ENCODE data around the gene TCEAL3.
"Not testable (repeated sequence)": the region's sequence is repeated elsewhere in the genome, so short reads cannot be mapped to it uniquely, and the experiment has no call there.

The TCEAL3 gene

GRCh38 chrX:103584596-103584995 is 23.2 kb upstream of the TCEAL3 start:
- Histone ChIP-seq H4K20me1 (ENCODE audit: insufficient read depth) (no peaks in the 10 kb centered on the region), H3K9ac (0 out of 2 replicates have a peak overlapping the region, but pooled peaks have one; percentile 46), H3K79me2 (ENCODE audit: insufficient read depth, low read depth) (no peaks in the 10 kb centered on the region), H3K4me1 (ENCODE audit: low read depth, poor library complexity, severe bottlenecking) (no peaks in the 10 kb centered on the region), H2AFZ (ENCODE audit: low read depth) (peak overlapping the region; percentile 71; the same call in 1 of the 2 replicates), H3K27ac (no peak overlapping the region), H3K27me3 (ENCODE audit: insufficient read depth, low read depth) (no peaks in the 10 kb centered on the region), H3K4me2 (peak overlapping the region; percentile 88), H3K4me3 (IDR thresholded peaks at IDR 0.05; ENCODE audit: insufficient read depth, low read depth, low read length) (no peak overlapping the region), H3K36me3 (ENCODE audit: insufficient read depth) (no peaks in the 10 kb centered on the region)
- TF ChIP-seq CTCF (conservative IDR thresholded peaks at IDR 0.05; ENCODE audit: low read depth, low read length) = no peak

GRCh38 chrX:103585411-103586313 is 22.1 kb upstream of the TCEAL3 start, which contains the start of gene TCEAL4:
TSS of gene TCEAL4 (plus strand) at chrX:103585515. CDS start at chrX:103586676, 1,161 bp downstream.
- H3K27ac ChIP-seq = no peak within 1 kb of the TSS
- TF ChIP-seq CTCF (conservative IDR thresholded peaks at IDR 0.05; ENCODE audit: low read depth, low read length) = no peak

GRCh38 chrX:103586314-103586646 is 21.5 kb upstream of the TCEAL3 start:
- peak overlapping the region; percentile 46; the same call in 1 of the 2 replicates for H3K9ac ChIP-seq
- no peak overlapping the region for H3K27ac ChIP-seq

More at GRCh38 chrX:103585411-103586313, 22.1 kb upstream of the TCEAL3 start, which contains the start of gene TCEAL4:
- Histone ChIP-seq H3K4me2 (peak within 1 kb of the TSS; percentile 88), H3K9ac (peak within 1 kb of the TSS; percentile 46; the same call in 1 of the 2 replicates), H2AFZ (ENCODE audit: low read depth) (peak within 1 kb of the TSS; percentile 71), H3K36me3 (ENCODE audit: insufficient read depth) (no peaks in the 10 kb centered on the region), H3K27me3 (ENCODE audit: insufficient read depth, low read depth) (no peaks in the 10 kb centered on the region), H3K4me1 (ENCODE audit: low read depth, poor library complexity, severe bottlenecking) (no peaks in the 10 kb centered on the region), H3K4me3 (IDR thresholded peaks at IDR 0.05; ENCODE audit: insufficient read depth, low read depth, low read length) (no peak within 1 kb of the TSS), H3K79me2 (ENCODE audit: insufficient read depth, low read depth) (no peaks in the 10 kb centered on the region), H4K20me1 (ENCODE audit: insufficient read depth) (no peaks in the 10 kb centered on the region)

GRCh38 chrX:103586659-103587058 is 21.1 kb upstream of the TCEAL3 start:
- Histone ChIP-seq H3K9ac (no peak overlapping the region), H4K20me1 (ENCODE audit: insufficient read depth) (no peaks in the 10 kb centered on the region), H3K4me1 (ENCODE audit: low read depth, poor library complexity, severe bottlenecking) (no peaks in the 10 kb centered on the region), H3K4me2 (no peak overlapping the region), H3K4me3 (IDR thresholded peaks at IDR 0.05; ENCODE audit: insufficient read depth, low read depth, low read length) (no peak overlapping the region), H2AFZ (ENCODE audit: low read depth) (no peak overlapping the region), H3K27me3 (ENCODE audit: insufficient read depth, low read depth) (no peaks in the 10 kb centered on the region), H3K27ac (no peak overlapping the region), H3K36me3 (ENCODE audit: insufficient read depth) (no peaks in the 10 kb centered on the region), H3K79me2 (ENCODE audit: insufficient read depth, low read depth) (no peaks in the 10 kb centered on the region)
- no peak for TF ChIP-seq CTCF (conservative IDR thresholded peaks at IDR 0.05; ENCODE audit: low read depth, low read length)

More at GRCh38 chrX:103586314-103586646, 21.5 kb upstream of the TCEAL3 start:
- Histone ChIP-seq H3K27me3 (ENCODE audit: insufficient read depth, low read depth) (no peaks in the 10 kb centered on the region), H2AFZ (ENCODE audit: low read depth) (peak overlapping the region; percentile 71; the same call in 1 of the 2 replicates), H4K20me1 (ENCODE audit: insufficient read depth) (no peaks in the 10 kb centered on the region), H3K36me3 (ENCODE audit: insufficient read depth) (no peaks in the 10 kb centered on the region), H3K4me3 (IDR thresholded peaks at IDR 0.05; ENCODE audit: insufficient read depth, low read depth, low read length) (no peak overlapping the region), H3K4me1 (ENCODE audit: low read depth, poor library complexity, severe bottlenecking) (no peaks in the 10 kb centered on the region), H3K4me2 (peak overlapping the region; percentile 88; the same call in 1 of the 2 replicates), H3K79me2 (ENCODE audit: insufficient read depth, low read depth) (no peaks in the 10 kb centered on the region)
- TF ChIP-seq CTCF (conservative IDR thresholded peaks at IDR 0.05; ENCODE audit: low read depth, low read length) = no peak

- H3K27me3 ChIP-seq (ENCODE audit: insufficient read depth, low read depth); H4K20me1 ChIP-seq (ENCODE audit: insufficient read depth); H3K9ac ChIP-seq; H3K79me2 ChIP-seq (ENCODE audit: insufficient read depth, low read depth); H3K27ac ChIP-seq; H2AFZ ChIP-seq (ENCODE audit: low read depth); H3K4me1 ChIP-seq (ENCODE audit: low read depth, poor library complexity, severe bottlenecking); H3K4me2 ChIP-seq; H3K36me3 ChIP-seq (ENCODE audit: insufficient read depth); H3K4me3 ChIP-seq (IDR thresholded peaks at IDR 0.05; ENCODE audit: insufficient read depth, low read depth, low read length): not testable (repeated sequence)
Measured at GRCh38 chrX:103592295-103592694, 15.5 kb upstream of the TCEAL3 start.

GRCh38 chrX:103595202-103595601 is 12.6 kb upstream of the TCEAL3 start:
- H3K27me3 ChIP-seq (ENCODE audit: insufficient read depth, low read depth); H3K4me2 ChIP-seq; H3K27ac ChIP-seq; H3K4me3 ChIP-seq (IDR thresholded peaks at IDR 0.05; ENCODE audit: insufficient read depth, low read depth, low read length); H3K36me3 ChIP-seq (ENCODE audit: insufficient read depth); H4K20me1 ChIP-seq (ENCODE audit: insufficient read depth); H2AFZ ChIP-seq (ENCODE audit: low read depth); H3K9ac ChIP-seq; H3K4me1 ChIP-seq (ENCODE audit: low read depth, poor library complexity, severe bottlenecking); H3K79me2 ChIP-seq (ENCODE audit: insufficient read depth, low read depth): not testable (repeated sequence)
